HepG2 (cell line): ENCODE measurements around the gene SLC25A23. TPM values are rescaled to one million over a fixed set of nuclear protein-coding genes. Genes with fewer than 3 reads are reported as not detected.

Experiments used
- ATAC-seq: fragments of 200-7000 bp; cut with Tn5 transposase; 3 replicates; pipeline ENCODE4 v1.9.1; 2020; ENCODE audit warnings: mild to moderate bottlenecking, moderate library complexity
- BruUV-seq: library from RNA; stranded (reverse); fragments of 400-500 nt; replicated peaks from 2 replicates; lab custom pipeline; 2021; lab: Mats Ljungman, UMichigan
- CTCF ChIA-PET: fragments of 300-600 bp; formaldehyde crosslinking; extraction: SDS; loops from one replicate; lab custom pipeline; 2021; ENCODE audit warnings: low total read pairs, inconsistent platforms, low intra/inter-chr PET ratio; lab: Yijun Ruan, JAX
- POLR2A ChIA-PET: fragments of 350-600 bp; sonication (Branson Sonifier 250); formaldehyde crosslinking; loops from one replicate; lab custom pipeline; 2020; ENCODE audit warnings: antibody characterized with exemption, inconsistent platforms; lab: Yijun Ruan, JAX
- DNase-seq: peaks from one replicate; pipeline ENCODE4 v3.0.0-alpha.2; 2015; ENCODE audit warnings: low spot score
- FAIRE-seq: peaks from 3 replicates; lab custom pipeline; 2011; peaks lifted over from hg19 to GRCh38; lab: Jason Lieb, UNC
- H2AFZ ChIP-seq: one replicate; pipeline ENCODE4 v1.6.1; 2011; ENCODE audit warnings: low read length, inconsistent platforms
- H3K27ac ChIP-seq: fragments of 300-600 bp; 3 replicates; pipeline ENCODE4 v1.8.0; 2011; ENCODE audit warnings: mixed run types, mild to moderate bottlenecking, mixed read lengths, low read length, inconsistent platforms; ENCODE audit not compliant: insufficient read depth; ENCODE audit errors: extremely low read length
- H3K27me3 ChIP-seq, 2 experiments: fragments of 200-600 bp in 1 of 2; 2 replicates in 1 of 2; 3 replicates in 1 of 2; pipeline versions ENCODE4 v1.6.0 to v1.8.0; 2011; ENCODE audit warnings: low read length in 2 of 2, mild to moderate bottlenecking in 2 of 2, moderate library complexity in 2 of 2, inconsistent platforms in 1 of 2; ENCODE audit not compliant: insufficient read depth in 2 of 2, control insufficient read depth in 1 of 2
- H3K36me3 ChIP-seq, 2 experiments: fragments of 200-600 bp in 1 of 2; replicated peaks in 1 of 2; 2 replicates in 1 of 2; 3 replicates in 1 of 2; pipeline versions ENCODE4 v1.5.1 to v1.8.0; 2011; ENCODE audit warnings: low read length in 2 of 2, inconsistent platforms in 1 of 2; ENCODE audit not compliant: insufficient read depth in 2 of 2, control insufficient read depth in 1 of 2
- H3K4me1 ChIP-seq: 2 replicates; pipeline ENCODE4 v1.5.1; 2012; ENCODE audit warnings: low read length, inconsistent platforms; ENCODE audit not compliant: insufficient read depth
- H3K4me2 ChIP-seq: 2 replicates; pipeline ENCODE4 v1.6.0; 2011; ENCODE audit warnings: low read depth, low read length, inconsistent platforms
- H3K4me3 ChIP-seq, 3 experiments: fragments of 200-600 bp in 1 of 3; sonication (generic), shearing (Covaris generic) in 1 of 3; replicated peaks in 1 of 3; 2 replicates each; pipeline ENCODE4 v1.5.1; 2011 to 2016; ENCODE audit warnings: low read length in 3 of 3, inconsistent platforms in 2 of 3, low read depth in 2 of 3, mild to moderate bottlenecking in 2 of 3, control low read depth in 1 of 3, mixed read lengths in 1 of 3; ENCODE audit not compliant: insufficient read depth in 1 of 3
- H3K79me2 ChIP-seq: one replicate; pipeline ENCODE4 v1.6.1; 2011; ENCODE audit warnings: low read length, inconsistent platforms; ENCODE audit not compliant: insufficient read depth
- H3K9ac ChIP-seq: 2 replicates; pipeline ENCODE4 v1.6.0; 2011; ENCODE audit warnings: mild to moderate bottlenecking, low read depth, low read length, inconsistent platforms; ENCODE audit not compliant: insufficient read depth
- H3K9me3 ChIP-seq: 2 replicates; pipeline ENCODE4 v1.5.1; 2012; ENCODE audit warnings: mild to moderate bottlenecking, low read length
- H4K20me1 ChIP-seq: 2 replicates; pipeline ENCODE4 v1.6.0; 2011; ENCODE audit warnings: inconsistent platforms, mild to moderate bottlenecking, low read length, moderate library complexity; ENCODE audit not compliant: insufficient read depth
- MATR3 ChIP-seq: sonication (generic); formaldehyde crosslinking; IDR thresholded peaks from 2 replicates; pipeline ENCODE4 v1.4.0; 2020; ENCODE audit warnings: missing genetic modification reagents
- SRSF1 ChIP-seq: fragments of 200-400 bp; formaldehyde crosslinking; optimal IDR thresholded peaks from 2 replicates; pipeline ENCODE3; 2017; ENCODE audit warnings: mild to moderate bottlenecking, low read depth, low read length, moderate library complexity
- ZNF407 ChIP-seq: sonication (generic); formaldehyde crosslinking; IDR thresholded peaks from one replicate; pipeline ENCODE4 v1.5.1; 2020; ENCODE audit warnings: mild to moderate bottlenecking, missing genetic modification reagents; ENCODE audit errors: not compliant biosample characterization
- ZNF768 ChIP-seq: sonication (generic); formaldehyde crosslinking; IDR thresholded peaks from 2 replicates; pipeline ENCODE4 v1.4.0; 2020; ENCODE audit warnings: missing genetic modification reagents
- WGBS: methylation state at CpG from one replicate; pipeline ENCODE4 v1.1.6; 2017; ENCODE audit warnings: low lambda C conversion rate; 5-methylcytosine and 5-hydroxymethylcytosine counted together
- in situ Hi-C: cut with HindIII; loops from 2 replicates; pipeline ENCODE4 v1.10.0; 2017; ENCODE audit warnings: low pct_unique_long_range_greater_than_20kb; ENCODE audit not compliant: extremely low pct_ligation_motif_present
- intact Hi-C: fragments of 100-400 bp; cut with micrococcal nuclease; formaldehyde crosslinking; loops from one replicate; pipeline ENCODE4 v1.10.0; 2022; ENCODE audit not compliant: unreplicated experiment
- polyA plus RNA-seq, 8 experiments: library from polyadenylated mRNA; depleted of rRNA in 3 of 8; stranded (reverse) in 7 of 8; unstranded in 1 of 8; fragments of >200 nt; fragmentation: Illumina TruSeq in 4 of 8; extraction: Trizol in 4 of 8; gene quantifications; 2 replicates each; pipeline versions ENCODE4 v1.2.1 to v1.2.3, GENCODE V29; 2011 to 2016; ENCODE audit warnings: low read depth in 4 of 8, missing spikeins in 1 of 8, mixed read lengths in 1 of 8; ENCODE audit not compliant: insufficient read depth in 1 of 8
- total RNA-seq, 5 experiments: library from RNA; depleted of rRNA; stranded (reverse); fragments of >200 nt; fragmentation: Illumina TruSeq; extraction: Trizol; gene quantifications; 2 replicates each; pipeline ENCODE4 v1.2.3, GENCODE V29; 2016; ENCODE audit warnings: low read depth in 1 of 5

The SLC25A23 gene
- total and polyA plus RNA-seq, 2 of the 13 experiments (the other 11 are each of a cell fraction or from before 2014, with no cell fraction given), result 12.4 to 15.2 TPM

- Histone ChIP-seq H3K27me3 (no peaks in the 10 kb centered on the region), H3K4me3 (no peak overlapping the region), H2AFZ (no peak overlapping the region), H3K9me3 (no peaks in the 10 kb centered on the region), H3K4me1 (peaks cover 8% of the 10 kb centered on the region), H3K27ac (no peak overlapping the region), H3K79me2 (no peaks in the 10 kb centered on the region), H3K4me2 (no peak overlapping the region), H3K36me3 (no peaks in the 10 kb centered on the region), H3K9ac (no peak overlapping the region), H4K20me1 (no peaks in the 10 kb centered on the region)
- in situ Hi-C loops, result no loop called here
- DNase-seq (no peak), FAIRE-seq (no peak), ATAC-seq (no peak)
- no TSS peak for BruUV-seq
- TF ChIP-seq MATR3 (CRISPR knock-in tag) (no peak), SRSF1 (no peak), ZNF407 (no peak), ZNF768 (CRISPR knock-in tag) (peak; percentile 56; the same call in 1 of the 2 replicates)
- intact Hi-C loops, result loop anchor here (10.0 kb wide), 1 partner anchor 375 kb away; no protein-coding TSS in a partner anchor
- ChIA-PET CTCF (no interaction called here), POLR2A (no interaction called here)
- 28% methylated on average over 11 of the region's 15 CpGs for WGBS
These were observed 29.9 kb upstream of the SLC25A23 start for GRCh38 chr19:6489278-6490061.
